Liver (tissue), 9 donors: ENCODE data around the gene PPAN. TPM values are rescaled to one million over a fixed set of nuclear protein-coding genes. Genes with fewer than 3 reads are reported as not detected.
A peak's percentile ranks its signal among the peaks of the same experiment; 100 is the strongest.

Source experiments
- DNase-seq: peaks from one replicate; pipeline ENCODE4 v3.0.0-alpha.2; 2017; ENCODE audit warnings: low spot score
- H3K27ac ChIP-seq, 2 donors: one replicate each; pipeline ENCODE4 v1.7.0; 2013; ENCODE audit warnings: inconsistent platforms in 2 of 2, low read length in 2 of 2, control low read depth in 1 of 2, low read depth in 1 of 2, mild to moderate bottlenecking in 1 of 2
- H3K27me3 ChIP-seq, 4 donors: one replicate each; pipeline versions ENCODE4 v1.6.1 to v1.7.0; 2013; ENCODE audit warnings: low read length in 3 of 4, inconsistent platforms in 1 of 4, mild to moderate bottlenecking in 1 of 4, moderate library complexity in 1 of 4; ENCODE audit not compliant: control insufficient read depth in 4 of 4, insufficient read depth in 4 of 4
- H3K36me3 ChIP-seq, 4 donors: one replicate each; pipeline versions ENCODE4 v1.6.1 to v1.7.0; 2013; ENCODE audit warnings: low read length in 3 of 4, mild to moderate bottlenecking in 3 of 4, low read depth in 1 of 4, moderate library complexity in 1 of 4; ENCODE audit not compliant: control insufficient read depth in 4 of 4, insufficient read depth in 3 of 4
- H3K4me1 ChIP-seq, 4 donors: one replicate each; pipeline versions ENCODE4 v1.6.1 to v1.7.0; 2013; ENCODE audit warnings: low read length in 3 of 4, mild to moderate bottlenecking in 3 of 4, moderate library complexity in 1 of 4; ENCODE audit not compliant: control insufficient read depth in 4 of 4, insufficient read depth in 4 of 4
- H3K4me3 ChIP-seq, 3 donors: one replicate each; pipeline versions ENCODE4 v1.6.1 to v1.7.0; 2013; ENCODE audit warnings: low read length in 3 of 3, control low read depth in 1 of 3, low read depth in 1 of 3, mild to moderate bottlenecking in 1 of 3
- H3K9ac ChIP-seq, 2 donors: one replicate each; pipeline ENCODE4 v1.7.0; 2013; ENCODE audit warnings: low read length in 2 of 2, mild to moderate bottlenecking in 2 of 2, moderate library complexity in 2 of 2, control low read depth in 1 of 2, low read depth in 1 of 2
- H3K9me3 ChIP-seq, 4 donors: one replicate each; pipeline versions ENCODE4 v1.6.1 to v1.7.0; 2013; ENCODE audit warnings: low read length in 3 of 4; ENCODE audit not compliant: control insufficient read depth in 4 of 4
- EGR1 ChIP-seq, 2 donors: IDR thresholded peaks; 2 replicates each; pipeline ENCODE4 v1.6.1; 2016 to 2018; ENCODE audit warnings: antibody characterized with exemption in 2 of 2, low read depth in 2 of 2
- FOXA1 ChIP-seq: IDR thresholded peaks from 2 replicates; pipeline ENCODE4 v1.6.1; 2016; ENCODE audit warnings: antibody characterized with exemption
- FOXA2 ChIP-seq: IDR thresholded peaks from 2 replicates; pipeline ENCODE4 v1.6.1; 2016; ENCODE audit warnings: antibody characterized with exemption
- GABPA ChIP-seq, 2 donors: IDR thresholded peaks in 1 of 2; conservative IDR thresholded peaks in 1 of 2; 2 replicates each; pipeline ENCODE4 v1.6.1; 2016; ENCODE audit warnings: antibody characterized with exemption in 2 of 2, mild to moderate bottlenecking in 1 of 2, moderate library complexity in 1 of 2
- HNF4A ChIP-seq, 2 donors: conservative IDR thresholded peaks; 2 replicates each; pipeline ENCODE4 v1.6.1; 2016; ENCODE audit warnings: antibody characterized with exemption in 2 of 2, mild to moderate bottlenecking in 2 of 2
- HNF4G ChIP-seq: IDR thresholded peaks from 2 replicates; pipeline ENCODE4 v1.6.1; 2016; ENCODE audit warnings: antibody characterized with exemption
- JUND ChIP-seq, 2 donors: IDR thresholded peaks; 2 replicates each; pipeline ENCODE4 v1.6.1; 2016; ENCODE audit warnings: antibody characterized with exemption in 2 of 2
- MAX ChIP-seq: IDR thresholded peaks from 2 replicates; pipeline ENCODE4 v1.6.1; 2016; ENCODE audit warnings: antibody characterized with exemption
- NR2F2 ChIP-seq: IDR thresholded peaks from 2 replicates; pipeline ENCODE4 v1.6.1; 2016; ENCODE audit warnings: antibody characterized with exemption
- RAD21 ChIP-seq, 2 donors: IDR thresholded peaks; 2 replicates each; pipeline ENCODE4 v1.6.1; 2016; ENCODE audit warnings: antibody characterized with exemption in 2 of 2, mild to moderate bottlenecking in 2 of 2
- SP1 ChIP-seq: IDR thresholded peaks from 2 replicates; pipeline ENCODE4 v1.6.1; 2018; ENCODE audit warnings: antibody characterized with exemption, mild to moderate bottlenecking
- YY1 ChIP-seq: IDR thresholded peaks from 2 replicates; pipeline ENCODE4 v1.6.1; 2016; ENCODE audit warnings: antibody characterized with exemption, mild to moderate bottlenecking
- WGBS: extraction: QIAGEN DNeasy Blood & Tissue Kit; methylation state at CpG from one replicate; pipeline ENCODE4 v1.1.7; 2013; 5-methylcytosine and 5-hydroxymethylcytosine counted together
- polyA plus RNA-seq, 2 donors: library from polyadenylated mRNA; stranded (reverse) in 1 of 2; unstranded in 1 of 2; fragments of 200-250 nt in 1 of 2; fragments of >200 nt in 1 of 2; fragmentation: Nextera tagmentation in 1 of 2; extraction: Ambion mirVana in 1 of 2; gene quantifications; one replicate each; pipeline versions ENCODE4 v1.2.1 to v1.2.3, GENCODE V29; 2013 to 2015
- total RNA-seq, 2 donors: library from RNA; depleted of rRNA; stranded (reverse); fragments of >200 nt; gene quantifications; one replicate each; pipeline ENCODE4 v1.2.3, GENCODE V29; 2014
- TF ChIP-seq, protein P1 (sequence below): fragments of 150-350 bp; IDR thresholded peaks from 2 replicates; pipeline ENCODE4 v1.5.1; 2017; ENCODE audit warnings: improper control_type of control experiment, low read depth, low read length; ENCODE audit not compliant: missing input control
- TF ChIP-seq, protein P2 (sequence below): IDR thresholded peaks from 2 replicates; pipeline ENCODE4 v1.6.1; 2016; ENCODE audit warnings: antibody characterized with exemption
- TF ChIP-seq, protein P3 (sequence below): IDR thresholded peaks from 2 replicates; pipeline ENCODE4 v1.6.1; 2016; ENCODE audit warnings: antibody characterized with exemption, mild to moderate bottlenecking
- TF ChIP-seq, protein P4 (sequence below): IDR thresholded peaks from 2 replicates; pipeline ENCODE4 v1.6.1; 2016; ENCODE audit warnings: antibody characterized with exemption
- donor health status: healthy.
- donor health status: healthy.
- donor health status: healthy.
- donor health status: healthy.
- donor health status: healthy.

The PPAN gene
- total and polyA plus RNA-seq, 4 donors = 10.1 to 20.7 (median 14.2) TPM

GRCh38 chr19:10104665-10105508, 1.3 kb upstream of the PPAN start:
- Histone ChIP-seq H3K4me3 (no peak overlapping the region), H3K27ac (peak overlapping the region; percentile 25 to 70), H3K4me1 (peaks cover 0 to 11% (median 8%) of the 10 kb centered on the region in 4 donors), H3K36me3 (peaks cover 11 to 23% (median 13%) of the 10 kb centered on the region in 4 donors), H3K27me3 (no peaks in the 10 kb centered on the region), H3K9me3 (no peaks in the 10 kb centered on the region), H3K9ac (no peak overlapping the region)
- no peak for DNase-seq
- 64% methylated on average over 15 of the region's 15 CpGs for WGBS
- no peak for TF ChIP-seq GABPA (IDR thresholded peaks at IDR 0.05 in 1 of 2, conservative IDR thresholded peaks at IDR 0.05 in 1 of 2)
- TF ChIP-seq SP1 = no peak

GRCh38 chr19:10105509-10106099, 558 bp upstream of the PPAN start:
- Histone ChIP-seq H3K4me1 (peaks cover 0 to 11% (median 8%) of the 10 kb centered on the region in 4 donors), H3K27ac (peak overlapping the region; percentile 25 to 70), H3K36me3 (peaks cover 11 to 30% (median 15%) of the 10 kb centered on the region in 4 donors), H3K27me3 (no peaks in the 10 kb centered on the region), H3K9me3 (no peaks in the 10 kb centered on the region), H3K4me3 (no peak overlapping the region), H3K9ac (no peak overlapping the region)
- 40% methylated on average over 16 of the region's 16 CpGs for WGBS
- no peak for DNase-seq
- TF ChIP-seq, protein P1, sequence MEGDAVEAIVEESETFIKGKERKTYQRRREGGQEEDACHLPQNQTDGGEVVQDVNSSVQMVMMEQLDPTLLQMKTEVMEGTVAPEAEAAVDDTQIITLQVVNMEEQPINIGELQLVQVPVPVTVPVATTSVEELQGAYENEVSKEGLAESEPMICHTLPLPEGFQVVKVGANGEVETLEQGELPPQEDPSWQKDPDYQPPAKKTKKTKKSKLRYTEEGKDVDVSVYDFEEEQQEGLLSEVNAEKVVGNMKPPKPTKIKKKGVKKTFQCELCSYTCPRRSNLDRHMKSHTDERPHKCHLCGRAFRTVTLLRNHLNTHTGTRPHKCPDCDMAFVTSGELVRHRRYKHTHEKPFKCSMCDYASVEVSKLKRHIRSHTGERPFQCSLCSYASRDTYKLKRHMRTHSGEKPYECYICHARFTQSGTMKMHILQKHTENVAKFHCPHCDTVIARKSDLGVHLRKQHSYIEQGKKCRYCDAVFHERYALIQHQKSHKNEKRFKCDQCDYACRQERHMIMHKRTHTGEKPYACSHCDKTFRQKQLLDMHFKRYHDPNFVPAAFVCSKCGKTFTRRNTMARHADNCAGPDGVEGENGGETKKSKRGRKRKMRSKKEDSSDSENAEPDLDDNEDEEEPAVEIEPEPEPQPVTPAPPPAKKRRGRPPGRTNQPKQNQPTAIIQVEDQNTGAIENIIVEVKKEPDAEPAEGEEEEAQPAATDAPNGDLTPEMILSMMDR = no peak
- no peak for TF ChIP-seq JUND (IDR thresholded peaks at IDR 0.05)
- TF ChIP-seq NR2F2 = no peak
- no peak for TF ChIP-seq FOXA1

DNA sequence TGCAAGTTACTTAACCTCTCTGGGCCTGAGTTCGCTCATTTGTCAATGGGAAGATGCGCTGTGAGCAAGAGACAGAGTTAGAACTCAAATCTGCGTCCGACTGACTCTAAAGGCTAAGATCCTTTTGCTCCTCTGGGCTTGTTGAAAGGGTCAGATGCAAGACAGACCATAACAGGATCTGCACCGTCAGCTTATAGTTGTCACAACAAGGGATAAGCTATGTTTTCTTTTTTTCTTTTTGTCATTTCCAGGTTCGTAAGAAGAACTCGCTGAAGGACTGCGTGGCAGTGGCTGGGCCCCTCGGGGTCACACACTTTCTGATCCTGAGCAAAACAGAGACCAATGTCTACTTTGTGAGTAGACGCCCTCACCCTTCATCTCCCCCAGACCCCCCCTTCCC, 1.1 kb downstream of the PPAN start:
- no peaks in the 10 kb centered on the region for H3K27me3 ChIP-seq
- H3K9ac ChIP-seq = peak overlapping the region; percentile 30 to 65
- WGBS = 86% methylated on average over 10 of the region's 10 CpGs
- H3K36me3 ChIP-seq = peaks cover 15 to 39% (median 18%) of the 10 kb centered on the region in 4 donors
- peaks cover 0 to 11% (median 8%) of the 10 kb centered on the region in 4 donors for H3K4me1 ChIP-seq
- no peak overlapping the region for H3K27ac ChIP-seq
- H3K4me3 ChIP-seq = peak overlapping the region; percentile 80 to 88 (median 82)
- no peaks in the 10 kb centered on the region for H3K9me3 ChIP-seq
- DNase-seq = no peak
- TF ChIP-seq EGR1 (IDR thresholded peaks at IDR 0.05; ENCODE audit: low read depth in 2 of 2) (no peak), HNF4A (conservative IDR thresholded peaks at IDR 0.05) (no peak), YY1 (no peak), GABPA (IDR thresholded peaks at IDR 0.05 in 1 of 2, conservative IDR thresholded peaks at IDR 0.05 in 1 of 2) (no peak), FOXA2 (no peak), HNF4G (no peak), RAD21 (IDR thresholded peaks at IDR 0.05) (no peak), MAX (no peak), JUND (IDR thresholded peaks at IDR 0.05) (no peak), SP1 (no peak), NR2F2 (no peak)
- TF ChIP-seq, protein P2, sequence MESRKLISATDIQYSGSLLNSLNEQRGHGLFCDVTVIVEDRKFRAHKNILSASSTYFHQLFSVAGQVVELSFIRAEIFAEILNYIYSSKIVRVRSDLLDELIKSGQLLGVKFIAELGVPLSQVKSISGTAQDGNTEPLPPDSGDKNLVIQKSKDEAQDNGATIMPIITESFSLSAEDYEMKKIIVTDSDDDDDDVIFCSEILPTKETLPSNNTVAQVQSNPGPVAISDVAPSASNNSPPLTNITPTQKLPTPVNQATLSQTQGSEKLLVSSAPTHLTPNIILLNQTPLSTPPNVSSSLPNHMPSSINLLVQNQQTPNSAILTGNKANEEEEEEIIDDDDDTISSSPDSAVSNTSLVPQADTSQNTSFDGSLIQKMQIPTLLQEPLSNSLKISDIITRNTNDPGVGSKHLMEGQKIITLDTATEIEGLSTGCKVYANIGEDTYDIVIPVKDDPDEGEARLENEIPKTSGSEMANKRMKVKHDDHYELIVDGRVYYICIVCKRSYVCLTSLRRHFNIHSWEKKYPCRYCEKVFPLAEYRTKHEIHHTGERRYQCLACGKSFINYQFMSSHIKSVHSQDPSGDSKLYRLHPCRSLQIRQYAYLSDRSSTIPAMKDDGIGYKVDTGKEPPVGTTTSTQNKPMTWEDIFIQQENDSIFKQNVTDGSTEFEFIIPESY = no peak
- TF ChIP-seq, protein P3, sequence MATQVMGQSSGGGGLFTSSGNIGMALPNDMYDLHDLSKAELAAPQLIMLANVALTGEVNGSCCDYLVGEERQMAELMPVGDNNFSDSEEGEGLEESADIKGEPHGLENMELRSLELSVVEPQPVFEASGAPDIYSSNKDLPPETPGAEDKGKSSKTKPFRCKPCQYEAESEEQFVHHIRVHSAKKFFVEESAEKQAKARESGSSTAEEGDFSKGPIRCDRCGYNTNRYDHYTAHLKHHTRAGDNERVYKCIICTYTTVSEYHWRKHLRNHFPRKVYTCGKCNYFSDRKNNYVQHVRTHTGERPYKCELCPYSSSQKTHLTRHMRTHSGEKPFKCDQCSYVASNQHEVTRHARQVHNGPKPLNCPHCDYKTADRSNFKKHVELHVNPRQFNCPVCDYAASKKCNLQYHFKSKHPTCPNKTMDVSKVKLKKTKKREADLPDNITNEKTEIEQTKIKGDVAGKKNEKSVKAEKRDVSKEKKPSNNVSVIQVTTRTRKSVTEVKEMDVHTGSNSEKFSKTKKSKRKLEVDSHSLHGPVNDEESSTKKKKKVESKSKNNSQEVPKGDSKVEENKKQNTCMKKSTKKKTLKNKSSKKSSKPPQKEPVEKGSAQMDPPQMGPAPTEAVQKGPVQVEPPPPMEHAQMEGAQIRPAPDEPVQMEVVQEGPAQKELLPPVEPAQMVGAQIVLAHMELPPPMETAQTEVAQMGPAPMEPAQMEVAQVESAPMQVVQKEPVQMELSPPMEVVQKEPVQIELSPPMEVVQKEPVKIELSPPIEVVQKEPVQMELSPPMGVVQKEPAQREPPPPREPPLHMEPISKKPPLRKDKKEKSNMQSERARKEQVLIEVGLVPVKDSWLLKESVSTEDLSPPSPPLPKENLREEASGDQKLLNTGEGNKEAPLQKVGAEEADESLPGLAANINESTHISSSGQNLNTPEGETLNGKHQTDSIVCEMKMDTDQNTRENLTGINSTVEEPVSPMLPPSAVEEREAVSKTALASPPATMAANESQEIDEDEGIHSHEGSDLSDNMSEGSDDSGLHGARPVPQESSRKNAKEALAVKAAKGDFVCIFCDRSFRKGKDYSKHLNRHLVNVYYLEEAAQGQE = no peak
- TF ChIP-seq, protein P4, sequence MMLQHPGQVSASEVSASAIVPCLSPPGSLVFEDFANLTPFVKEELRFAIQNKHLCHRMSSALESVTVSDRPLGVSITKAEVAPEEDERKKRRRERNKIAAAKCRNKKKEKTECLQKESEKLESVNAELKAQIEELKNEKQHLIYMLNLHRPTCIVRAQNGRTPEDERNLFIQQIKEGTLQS = no peak
